B cell (primary cell): Measurements from ENCODE around the gene LYSMD1. TPM values are rescaled to one million over a fixed set of nuclear protein-coding genes. Genes with fewer than 3 reads are reported as not detected.

ENCODE experiments used
- ATAC-seq: fragments of 200-7000 bp; cut with Tn5 transposase; one replicate; pipeline ENCODE4 v1.10.0; 2021; ENCODE audit warnings: low read depth, mild to moderate bottlenecking, moderate number of reproducible peaks, moderate library complexity
- CTCF ChIA-PET: fragments of 350-600 bp; sonication (Branson Sonifier 250); formaldehyde crosslinking; loops from one replicate; lab custom pipeline; 2021; ENCODE audit warnings: antibody characterized with exemption, inconsistent platforms; lab: Charles Lee
- POLR2A ChIA-PET: fragments of 350-600 bp; sonication (Branson Sonifier 250); formaldehyde crosslinking; loops from one replicate; lab custom pipeline; 2021; ENCODE audit warnings: antibody characterized with exemption; lab: Charles Lee
- DNase-seq: peaks from one replicate; pipeline ENCODE4 v3.0.0; 2013
- H2AFZ ChIP-seq: 2 replicates; pipeline ENCODE4 v1.6.1; 2012; ENCODE audit warnings: mild to moderate bottlenecking, low read depth, low read length; ENCODE audit not compliant: insufficient read depth, poor library complexity, severe bottlenecking
- H3K27ac ChIP-seq, 2 donors: 1 replicate in 1 of 2; 2 replicates in 1 of 2; pipeline ENCODE4 v1.5.1; 2012 to 2013; ENCODE audit warnings: low read length in 2 of 2, mild to moderate bottlenecking in 2 of 2, moderate library complexity in 1 of 2
- H3K27me3 ChIP-seq, 4 experiments: fragments of 200-600 bp in 1 of 4; sonication (generic) in 1 of 4; replicated peaks in 1 of 4; 1 replicate in 2 of 4; 2 replicates in 2 of 4; pipeline versions ENCODE4 v1.6.1 to v1.7.0; 2013 to 2016; ENCODE audit warnings: low read length in 3 of 4, mild to moderate bottlenecking in 2 of 4, mixed read lengths in 1 of 4, moderate library complexity in 1 of 4; ENCODE audit not compliant: insufficient read depth in 4 of 4, control insufficient read depth in 3 of 4; ENCODE audit errors: control extremely low read depth in 1 of 4
- H3K36me3 ChIP-seq, 2 experiments: replicated peaks in 1 of 2; 1 replicate in 1 of 2; 2 replicates in 1 of 2; pipeline versions ENCODE4 v1.6.1 to v1.7.1; 2013; ENCODE audit warnings: low read length in 1 of 2; ENCODE audit not compliant: insufficient read depth in 2 of 2, control insufficient read depth in 1 of 2; ENCODE audit errors: control extremely low read depth in 1 of 2, extremely low read depth in 1 of 2
- H3K4me1 ChIP-seq, 2 donors: fragments of 200-600 bp in 1 of 2; sonication (generic) in 1 of 2; 1 replicate in 1 of 2; 2 replicates in 1 of 2; pipeline versions ENCODE4 v1.5.1 to v1.6.1; 2013 to 2017; ENCODE audit warnings: low read length in 2 of 2; ENCODE audit not compliant: control insufficient read depth in 2 of 2, insufficient read depth in 2 of 2
- H3K4me2 ChIP-seq: replicated peaks from 2 replicates; pipeline ENCODE3; 2012; ENCODE audit warnings: mild to moderate bottlenecking, low read depth, low read length; ENCODE audit not compliant: poor library complexity, severe bottlenecking
- H3K4me3 ChIP-seq, 5 experiments: fragments of 200-600 bp in 1 of 5; sonication (generic) in 1 of 5; 1 replicate in 3 of 5; 2 replicates in 2 of 5; pipeline versions ENCODE4 v1.5.1 to v1.7.0; 2011 to 2016; ENCODE audit warnings: low read length in 4 of 5, mild to moderate bottlenecking in 4 of 5, low read depth in 2 of 5, control low read depth in 1 of 5, moderate library complexity in 1 of 5; ENCODE audit not compliant: insufficient read depth in 1 of 5; ENCODE audit errors: control extremely low read depth in 1 of 5, extremely low read depth in 1 of 5
- H3K79me2 ChIP-seq: fragments of 200-600 bp; sonication (generic); one replicate; pipeline ENCODE4 v1.6.0; 2016; ENCODE audit warnings: low read length; ENCODE audit not compliant: control insufficient read depth, insufficient read depth
- H3K9ac ChIP-seq: fragments of 200-600 bp; sonication (generic); 2 replicates; pipeline ENCODE4 v1.6.1; 2017; ENCODE audit warnings: mild to moderate bottlenecking, low read length, moderate library complexity
- H3K9me3 ChIP-seq, 3 donors: one replicate each; pipeline versions ENCODE4 v1.6.1 to v1.7.1; 2013; ENCODE audit warnings: low read length in 2 of 3; ENCODE audit not compliant: control insufficient read depth in 2 of 3, insufficient read depth in 1 of 3; ENCODE audit errors: control extremely low read depth in 1 of 3
- H4K20me1 ChIP-seq: 2 replicates; pipeline ENCODE4 v1.6.0; 2012; ENCODE audit warnings: mild to moderate bottlenecking, low read length; ENCODE audit not compliant: insufficient read depth, control insufficient read depth, poor library complexity, severe bottlenecking
- H3K27ac Mint-ChIP-seq: one replicate; pipeline ENCODE4 v1.8.0; 2021; ENCODE audit warnings: mixed read lengths
- H3K27me3 Mint-ChIP-seq: one replicate; pipeline ENCODE4 v1.8.0; 2021; ENCODE audit warnings: mixed read lengths
- H3K4me1 Mint-ChIP-seq: one replicate; pipeline ENCODE4 v1.8.0; 2021; ENCODE audit warnings: mixed read lengths
- H3K4me3 Mint-ChIP-seq: one replicate; pipeline ENCODE4 v1.8.0; 2021; ENCODE audit warnings: mixed read lengths
- H3K9me3 Mint-ChIP-seq: one replicate; pipeline ENCODE4 v1.8.0; 2022; ENCODE audit warnings: mixed read lengths; ENCODE audit not compliant: insufficient read depth
- EZH2 ChIP-seq: IDR thresholded peaks from 2 replicates; pipeline ENCODE4 v1.6.1; 2012; ENCODE audit warnings: borderline replicate concordance, low read depth, mild to moderate bottlenecking, moderate library complexity, low read length; ENCODE audit not compliant: insufficient read depth, poor library complexity, severe bottlenecking
- WGBS: methylation state at CpG from one replicate; pipeline ENCODE4 v1.1.5; 2013; ENCODE audit warnings: missing lambda C conversion rate; ENCODE audit not compliant: insufficient coverage; 5-methylcytosine and 5-hydroxymethylcytosine counted together
- intact Hi-C: fragments of 100-400 bp; cut with micrococcal nuclease; formaldehyde crosslinking; loops from one replicate; pipeline ENCODE4 v1.10.0; 2022
- polyA plus RNA-seq: library from polyadenylated mRNA; depleted of rRNA; stranded (reverse); fragments of >200 nt; gene quantifications from 2 replicates; pipeline ENCODE4 v1.2.3, GENCODE V29; 2012
- total RNA-seq, 2 donors: library from RNA; stranded (reverse); fragments of 120-200 nt in 1 of 2; gene quantifications; 1 replicate in 1 of 2; 2 replicates in 1 of 2; pipeline versions ENCODE4 v1.2.3 to v1.2.4, GENCODE V29; 2013 to 2022
- TF ChIP-seq, protein P1 (sequence below): fragments of 200-600 bp; IDR thresholded peaks from one replicate; pipeline ENCODE4 v1.8.0; 2022; ENCODE audit warnings: antibody characterized with exemption, mild to moderate bottlenecking

The LYSMD1 gene
- total and polyA plus RNA-seq, 2 donors (not counting 1 experiment from before 2014, with no cell fraction given), result 1.4 to 5.8 TPM

DNA sequence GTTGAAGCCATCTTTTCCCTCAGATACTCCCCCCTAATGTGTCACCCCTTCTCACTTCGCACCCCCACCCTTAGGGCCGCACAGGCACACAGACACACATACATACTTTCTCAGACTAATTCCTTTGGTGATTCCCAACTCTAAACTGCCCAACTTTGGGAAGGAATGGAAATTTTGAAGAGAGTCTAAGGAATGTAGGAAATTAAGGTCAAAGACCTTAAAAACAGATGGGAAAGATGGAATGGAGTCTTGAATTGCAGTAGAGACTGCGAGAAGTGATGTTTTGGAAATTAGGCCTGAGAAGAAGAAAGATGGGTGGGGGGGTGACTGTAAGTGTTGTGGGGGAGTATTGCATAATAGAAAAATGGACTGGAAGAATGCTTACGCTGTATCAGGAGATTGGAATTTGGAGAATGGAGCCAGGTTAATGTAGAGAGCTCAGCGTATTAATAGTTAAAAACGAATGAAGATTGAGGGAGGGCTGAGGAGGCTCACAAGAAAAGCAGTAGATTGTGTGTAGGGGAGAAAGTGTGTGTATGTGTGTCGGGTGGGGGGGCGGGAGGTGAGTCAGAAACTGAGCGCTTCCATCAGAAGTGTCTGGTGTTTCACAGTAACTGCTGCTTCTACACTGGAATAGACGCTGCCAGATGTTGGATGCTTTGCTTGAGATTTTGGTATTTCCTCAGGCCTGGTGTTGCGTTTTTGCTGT is 34.3 kb upstream of the LYSMD1 start:
- 86% methylated on average over 7 of the region's 11 CpGs for WGBS
- H4K20me1 ChIP-seq, result peaks cover 9% of the 10 kb centered on the region
- H3K4me3 ChIP-seq, result peak overlapping the region; percentile 82 to 96 (median 95)
- H3K9ac ChIP-seq, result peak overlapping the region; percentile 86
- H3K4me1 ChIP-seq, result peaks cover 21 to 29% of the 10 kb centered on the region in 2 donors
- H3K79me2 ChIP-seq, result peaks cover 64% of the 10 kb centered on the region
- peak overlapping the region; percentile 98 for H3K4me3 Mint-ChIP-seq
- intact Hi-C loops, result loop anchor here (1.0 to 5.0 kb wide), 5 partner anchors 10 to 147 kb away; partner anchors contain the start of genes LYSMD1, PI4KB, RFX5 and VPS72
- H3K27me3 ChIP-seq, result peaks cover 0 to 2% (median 0%) of the 10 kb centered on the region in 4 experiments
- no peaks in the 10 kb centered on the region for H3K9me3 Mint-ChIP-seq
- no peak for TF ChIP-seq EZH2
- ChIA-PET POLR2A (no interaction called here), CTCF (no interaction called here)
- peak overlapping the region in 1 of 2 donors; percentile 90 for H3K27ac ChIP-seq
- DNase-seq (no peak), ATAC-seq (no peak)
- peaks cover 54% of the 10 kb centered on the region for H3K4me1 Mint-ChIP-seq
- H3K9me3 ChIP-seq, result no peaks in the 10 kb centered on the region
- peak overlapping the region; percentile 76 for H2AFZ ChIP-seq
- H3K36me3 ChIP-seq, result peaks cover 2 to 5% of the 10 kb centered on the region in 2 experiments
- peak overlapping the region; percentile 84 for H3K4me2 ChIP-seq
- H3K27ac Mint-ChIP-seq, result peak overlapping the region; percentile 94
- H3K27me3 Mint-ChIP-seq, result no peaks in the 10 kb centered on the region

DNA sequence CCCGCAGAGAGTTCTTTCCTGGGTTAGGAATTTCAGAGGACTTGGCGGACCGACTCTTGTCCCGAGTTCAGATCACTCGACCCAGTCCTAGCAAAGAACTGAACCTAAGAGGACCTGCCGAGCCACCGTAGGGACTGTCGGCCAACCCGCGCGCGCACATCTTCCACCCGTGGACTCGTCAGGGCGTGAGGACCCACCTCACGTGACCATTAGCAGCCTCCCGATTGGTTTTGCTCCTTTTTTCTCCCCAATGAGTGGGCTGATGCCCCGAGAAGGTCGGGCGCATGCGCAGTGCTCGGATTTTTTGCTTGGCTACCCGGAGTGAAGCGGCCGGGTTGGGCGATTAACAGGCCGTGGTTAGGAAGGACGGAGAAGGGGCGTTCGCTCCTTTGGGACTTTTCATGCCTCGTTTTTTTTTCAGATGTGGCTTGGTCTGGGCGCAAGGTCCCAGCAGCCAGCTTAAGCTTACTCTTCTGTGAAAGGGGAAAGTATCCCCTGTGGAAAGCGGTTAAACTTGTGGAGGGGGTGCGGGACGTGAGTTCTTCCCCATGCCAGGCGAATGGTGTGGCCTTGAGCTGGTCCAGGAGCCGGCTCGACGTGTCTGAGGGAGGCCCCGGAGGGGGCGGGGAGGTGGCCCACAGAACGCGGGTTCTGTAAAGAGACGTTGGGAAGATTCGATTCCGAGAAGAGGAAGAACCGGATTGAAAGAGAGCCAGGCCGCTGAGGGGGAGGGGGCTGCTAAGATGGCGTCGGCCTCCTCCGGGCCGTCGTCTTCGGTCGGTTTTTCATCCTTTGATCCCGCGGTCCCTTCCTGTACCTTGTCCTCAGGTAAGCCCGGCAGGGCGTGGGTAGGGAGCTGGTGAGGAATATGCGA is 32.8 kb upstream of the LYSMD1 start, which contains the start of gene PIP5K1A:
TSS of gene PIP5K1A (plus strand) at position 299 of the 874 bp plus-strand sequence. CDS start at position 744, 445 bp downstream.
- Histone ChIP-seq H3K4me3 (peak within 1 kb of the TSS; percentile 82 to 96 (median 95)), H3K9ac (peak within 1 kb of the TSS; percentile 86), H3K27me3 (peaks cover 0 to 2% (median 0%) of the 10 kb centered on the region in 4 experiments), H2AFZ (peak within 1 kb of the TSS; percentile 76), H3K27ac (peak within 1 kb of the TSS; percentile 87 to 90), H3K4me2 (peak within 1 kb of the TSS; percentile 84), H3K9me3 (no peaks in the 10 kb centered on the region), H3K4me1 (peaks cover 21 to 29% of the 10 kb centered on the region in 2 donors), H4K20me1 (peaks cover 9% of the 10 kb centered on the region), H3K79me2 (peaks cover 48% of the 10 kb centered on the region), H3K36me3 (peaks cover 2 to 5% of the 10 kb centered on the region in 2 experiments)
- no peak for TF ChIP-seq EZH2
- TF ChIP-seq, protein P1, sequence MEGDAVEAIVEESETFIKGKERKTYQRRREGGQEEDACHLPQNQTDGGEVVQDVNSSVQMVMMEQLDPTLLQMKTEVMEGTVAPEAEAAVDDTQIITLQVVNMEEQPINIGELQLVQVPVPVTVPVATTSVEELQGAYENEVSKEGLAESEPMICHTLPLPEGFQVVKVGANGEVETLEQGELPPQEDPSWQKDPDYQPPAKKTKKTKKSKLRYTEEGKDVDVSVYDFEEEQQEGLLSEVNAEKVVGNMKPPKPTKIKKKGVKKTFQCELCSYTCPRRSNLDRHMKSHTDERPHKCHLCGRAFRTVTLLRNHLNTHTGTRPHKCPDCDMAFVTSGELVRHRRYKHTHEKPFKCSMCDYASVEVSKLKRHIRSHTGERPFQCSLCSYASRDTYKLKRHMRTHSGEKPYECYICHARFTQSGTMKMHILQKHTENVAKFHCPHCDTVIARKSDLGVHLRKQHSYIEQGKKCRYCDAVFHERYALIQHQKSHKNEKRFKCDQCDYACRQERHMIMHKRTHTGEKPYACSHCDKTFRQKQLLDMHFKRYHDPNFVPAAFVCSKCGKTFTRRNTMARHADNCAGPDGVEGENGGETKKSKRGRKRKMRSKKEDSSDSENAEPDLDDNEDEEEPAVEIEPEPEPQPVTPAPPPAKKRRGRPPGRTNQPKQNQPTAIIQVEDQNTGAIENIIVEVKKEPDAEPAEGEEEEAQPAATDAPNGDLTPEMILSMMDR, result no peak
- under 1% methylated on average over 60 of the region's 60 CpGs for whole genome bisulfite sequencing
- Mint-ChIP-seq H3K9me3 (no peaks in the 10 kb centered on the region), H3K4me3 (peak within 1 kb of the TSS; percentile 98), H3K27ac (peak within 1 kb of the TSS; percentile 94), H3K27me3 (no peaks in the 10 kb centered on the region), H3K4me1 (peaks cover 47% of the 10 kb centered on the region)
- peak; percentile 98 for DNase-seq
- POLR2A ChIA-PET, result interaction anchor here (0.5 to 1.3 kb wide), 4 partner anchors 9 to 152 kb away, joined by 3 to 8 read pairs (median 4); partner anchors contain the start of gene VPS72
- CTCF ChIA-PET, result interaction anchor here (1.3 kb wide), 1 partner anchor 53 kb away, joined by 5 read pairs; no protein-coding TSS in a partner anchor
- intact Hi-C loops, result loop anchor here (1.0 to 5.0 kb wide), 5 partner anchors 8 to 148 kb away; partner anchors contain the start of genes LYSMD1, PI4KB, RFX5 and VPS72
- ATAC-seq, result peak; percentile 98
